HFFc6 (cell line): ENCODE measurements around the gene ABHD3. TPM values are rescaled to one million over a fixed set of nuclear protein-coding genes. Genes with fewer than 3 reads are reported as not detected.
"Not testable (repeated sequence)": the region's sequence is repeated elsewhere in the genome, so short reads cannot be mapped to it uniquely, and the experiment has no call there.

Experiments used
- DNase-seq: peaks from one replicate; pipeline ENCODE4 v3.0.0-alpha.2; 2018
- H3K27ac Mint-ChIP-seq: 2 replicates; pipeline ENCODE4 v1.8.0; 2020; ENCODE audit warnings: mild to moderate bottlenecking, mixed read lengths
- H3K27me3 Mint-ChIP-seq: 2 replicates; pipeline ENCODE4 v1.8.0; 2021; ENCODE audit warnings: mild to moderate bottlenecking, moderate library complexity, mixed read lengths; ENCODE audit not compliant: insufficient read depth
- H3K36me3 Mint-ChIP-seq: 2 replicates; pipeline ENCODE4 v1.8.0; 2021; ENCODE audit warnings: low read depth, mixed read lengths
- H3K4me1 Mint-ChIP-seq: 2 replicates; pipeline ENCODE4 v1.8.0; 2020; ENCODE audit warnings: low read depth, mixed read lengths
- H3K4me3 Mint-ChIP-seq: 2 replicates; pipeline ENCODE4 v1.8.0; 2020; ENCODE audit warnings: mild to moderate bottlenecking, moderate library complexity, mixed read lengths
- H3K9me3 Mint-ChIP-seq: 2 replicates; pipeline ENCODE4 v1.8.0; 2020; ENCODE audit warnings: mild to moderate bottlenecking, mixed read lengths
- CTCF ChIP-seq: fragments of 200-600 bp; sonication (generic); IDR thresholded peaks from 2 replicates; pipeline ENCODE4 v1.5.0; 2021; ENCODE audit warnings: antibody characterized with exemption, mild to moderate bottlenecking
- total RNA-seq, 6 experiments: library from RNA; stranded (reverse); fragmentation: NEBNext Ultra II Directional; extraction: Animal tissue kit (Norgen Biotek cat#: 25700); gene quantifications; 2 replicates in 1 of 6; 3 replicates in 5 of 6; pipeline ENCODE4 v1.2.3, GENCODE V29; 2021

ABHD3 gene
- total RNA-seq, 6 experiments from 2014 or later = 2.8 to 7.2 (median 4.7) TPM

DNA sequence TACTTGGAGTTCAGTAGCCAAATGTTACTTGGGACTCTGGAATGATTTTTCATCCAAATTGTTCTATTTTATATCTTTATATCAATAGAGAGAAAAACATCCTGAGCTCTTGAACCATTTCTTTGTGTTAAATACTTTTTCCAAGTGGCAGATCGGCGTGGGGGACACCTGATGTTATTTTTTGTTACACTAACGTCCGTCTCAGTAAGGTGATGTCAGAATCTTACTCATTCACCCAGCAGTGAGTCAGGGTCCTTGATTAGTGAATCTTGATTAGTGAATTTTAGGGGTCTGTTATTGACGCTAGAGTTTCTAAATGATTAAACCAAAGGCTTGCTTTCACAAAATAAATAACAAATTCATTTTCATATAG is 37.7 kb upstream of the ABHD3 start:
- no peak for TF ChIP-seq CTCF
- H3K36me3 Mint-ChIP-seq = peaks cover 18% of the 10 kb centered on the region
- H3K4me1 Mint-ChIP-seq = peaks cover 37% of the 10 kb centered on the region
- no peak for DNase-seq
- H3K27me3 Mint-ChIP-seq = peaks cover 3% of the 10 kb centered on the region; the same call in 1 of the 2 replicates
- H3K9me3 Mint-ChIP-seq = peaks cover 4% of the 10 kb centered on the region
- peak overlapping the region; percentile 71 for H3K27ac Mint-ChIP-seq
- H3K4me3 Mint-ChIP-seq = peak overlapping the region; percentile 90

DNA sequence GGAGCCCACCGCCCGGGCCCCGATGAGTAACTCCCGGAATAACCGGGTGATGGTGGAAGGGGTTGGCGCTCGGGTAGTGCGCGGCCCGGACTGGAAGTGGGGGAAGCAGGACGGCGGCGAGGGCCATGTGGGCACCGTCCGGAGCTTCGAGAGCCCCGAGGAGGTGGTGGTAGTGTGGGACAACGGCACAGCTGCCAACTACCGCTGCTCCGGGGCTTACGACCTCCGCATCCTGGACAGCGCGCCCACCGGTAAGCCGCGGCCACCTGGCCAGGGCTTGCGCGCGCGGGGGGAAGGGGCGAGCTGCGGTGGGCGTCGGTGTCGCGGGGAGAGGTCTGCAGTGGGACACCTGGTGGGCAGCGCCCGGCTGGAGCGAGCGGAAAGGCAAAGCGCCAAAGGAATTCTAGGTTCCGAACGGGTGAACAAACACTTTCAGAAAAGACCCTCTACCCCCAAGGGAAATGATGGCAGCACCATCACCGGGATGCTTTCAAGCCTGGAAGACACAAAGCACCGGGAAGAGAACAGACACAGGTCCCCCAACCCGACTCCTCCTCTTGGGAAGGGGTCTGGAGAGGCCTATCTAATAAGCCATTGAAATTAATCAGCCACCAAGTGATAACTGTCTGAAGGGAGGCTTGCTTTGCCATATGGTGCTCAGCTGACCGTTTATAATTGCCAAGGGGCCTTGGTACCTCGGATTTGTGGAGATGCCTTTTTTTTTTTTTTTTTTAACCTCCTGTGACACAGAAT is 37.2 kb upstream of the ABHD3 start:
- peaks cover 23% of the 10 kb centered on the region for H3K36me3 Mint-ChIP-seq
- H3K9me3 Mint-ChIP-seq = peaks cover 10% of the 10 kb centered on the region
- no peak; the same call in 1 of the 2 replicates for TF ChIP-seq CTCF
- H3K4me1 Mint-ChIP-seq = peaks cover 33% of the 10 kb centered on the region
- H3K4me3 Mint-ChIP-seq = peak overlapping the region; percentile 90
- peak overlapping the region; percentile 71 for H3K27ac Mint-ChIP-seq
- no peak for DNase-seq
- peaks cover 3% of the 10 kb centered on the region; the same call in 1 of the 2 replicates for H3K27me3 Mint-ChIP-seq

- H3K27me3 Mint-ChIP-seq = peaks cover 3% of the 10 kb centered on the region; the same call in 1 of the 2 replicates
- H3K9me3 Mint-ChIP-seq = peaks cover 15% of the 10 kb centered on the region
- H3K36me3 Mint-ChIP-seq = peaks cover 28% of the 10 kb centered on the region
- H3K4me3 Mint-ChIP-seq = peak overlapping the region; percentile 90
- peaks cover 36% of the 10 kb centered on the region for H3K4me1 Mint-ChIP-seq
- no peak for TF ChIP-seq CTCF
- DNase-seq = no peak
- H3K27ac Mint-ChIP-seq = no peak overlapping the region
These were observed 36.7 kb upstream of the ABHD3 start for GRCh38 chr18:21741312-21741561.

DNA sequence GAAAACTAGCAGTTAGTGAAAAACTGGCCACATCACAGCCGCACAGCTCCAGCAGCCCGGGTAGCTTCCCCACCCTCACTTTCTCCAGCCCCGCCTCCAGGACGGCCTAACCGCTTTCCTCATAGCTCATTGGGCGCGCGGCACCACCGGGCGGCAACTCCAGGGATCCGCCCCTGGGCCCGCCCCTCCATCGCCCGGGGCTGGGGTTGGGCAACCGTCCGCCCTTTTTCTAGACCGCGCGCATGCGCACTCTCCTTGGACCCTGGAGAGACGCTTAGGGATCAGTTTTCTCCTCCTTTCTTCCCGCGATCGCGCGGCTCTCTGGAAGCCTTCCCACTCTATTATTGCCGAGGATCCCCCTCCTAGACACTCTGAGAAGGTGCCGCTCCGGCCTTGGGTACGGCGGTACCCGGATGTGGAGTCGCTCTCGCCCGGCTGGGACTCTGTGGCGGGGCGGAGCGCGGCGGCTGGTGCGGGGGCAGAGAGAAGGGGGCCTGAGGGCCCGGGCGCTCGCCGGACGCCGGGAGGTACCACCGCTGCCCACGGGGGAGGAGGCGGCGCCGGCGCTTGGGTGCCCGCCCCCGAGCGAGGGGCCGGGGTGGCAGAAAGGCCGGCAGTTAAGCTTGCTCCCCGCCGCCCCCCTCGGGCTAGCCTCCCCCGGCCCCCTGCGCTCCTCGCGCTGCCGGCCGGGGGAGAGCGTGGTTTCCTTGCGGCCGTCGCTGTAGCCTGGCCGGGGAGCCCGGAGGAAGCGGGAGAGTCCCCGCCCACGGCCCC is 36.2 kb upstream of the ABHD3 start, which contains the start of gene MIB1:
Gene MIB1 (plus strand): TSS at position 255 of the 774 bp plus-strand sequence. CDS start 792 bp downstream, outside the sequence.
- no peak for TF ChIP-seq CTCF

DNA sequence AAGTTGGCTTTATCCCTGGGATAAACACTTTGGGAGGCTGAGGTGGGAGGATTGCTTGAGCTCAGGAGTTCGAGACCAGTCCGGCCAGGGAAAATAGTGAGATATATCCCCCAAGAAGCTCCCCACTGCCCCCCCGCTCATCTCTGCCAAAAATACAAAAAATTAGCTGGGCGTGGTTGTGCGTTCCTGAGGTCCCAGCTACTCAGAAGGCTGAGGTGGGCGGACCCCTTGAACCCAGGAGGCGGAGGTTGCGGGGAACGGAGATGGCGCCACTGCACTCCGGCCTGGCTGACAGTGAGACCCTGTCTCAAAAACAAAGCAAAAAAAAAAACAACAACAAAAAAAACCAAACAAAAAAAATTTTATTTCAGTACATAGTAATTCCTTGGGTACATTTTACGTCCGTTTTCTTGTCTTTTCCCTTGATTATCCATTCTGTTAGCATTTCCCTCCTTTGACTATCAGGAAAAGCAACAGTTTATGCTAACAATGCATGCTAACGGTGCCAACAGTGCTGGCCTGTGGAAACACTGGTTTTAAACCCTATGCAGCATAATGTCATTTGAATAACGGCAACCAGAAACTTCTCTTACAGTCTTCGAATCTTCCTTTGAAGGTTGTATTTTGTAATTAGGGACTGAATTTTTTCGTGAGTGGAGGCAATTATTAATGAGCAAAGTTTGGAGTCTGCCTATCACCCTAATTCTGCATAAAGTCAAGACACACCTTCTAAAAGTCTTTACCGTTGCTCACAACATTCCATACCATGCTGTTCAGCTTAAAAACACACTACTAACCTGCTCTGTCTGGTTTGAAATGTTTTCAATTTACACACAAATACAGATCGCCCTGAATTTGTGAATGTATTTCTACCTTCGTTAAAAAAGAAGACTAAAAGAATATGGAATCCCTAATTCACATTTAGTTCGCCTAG is 35.3 kb upstream of the ABHD3 start:
- no peak for DNase-seq
- Mint-ChIP-seq H3K27ac (peak overlapping the region; percentile 98), H3K9me3 (peaks cover 18% of the 10 kb centered on the region), H3K4me3 (peak overlapping the region; percentile 95), H3K4me1 (peaks cover 49% of the 10 kb centered on the region), H3K36me3 (peaks cover 34% of the 10 kb centered on the region), H3K27me3 (peaks cover 7% of the 10 kb centered on the region; the same call in 1 of the 2 replicates)
- TF ChIP-seq CTCF = no peak

More for the DNA sequence above, 36.2 kb upstream of the ABHD3 start, which contains the start of gene MIB1:
- peaks cover 18% of the 10 kb centered on the region for H3K9me3 Mint-ChIP-seq
- H3K4me1 Mint-ChIP-seq = peaks cover 41% of the 10 kb centered on the region
- peak within 1 kb of the TSS; percentile 95 for H3K4me3 Mint-ChIP-seq
- H3K27me3 Mint-ChIP-seq = peaks cover 3% of the 10 kb centered on the region; the same call in 1 of the 2 replicates
- peak; percentile 94 for DNase-seq
- H3K27ac Mint-ChIP-seq = peak within 1 kb of the TSS; percentile 98
- H3K36me3 Mint-ChIP-seq = peaks cover 32% of the 10 kb centered on the region

GRCh38 chr18:21736926-21737325 is 32.4 kb upstream of the ABHD3 start:
- H3K27ac Mint-ChIP-seq, H3K27me3 Mint-ChIP-seq, H3K4me3 Mint-ChIP-seq, DNase-seq: not testable (repeated sequence)
- H3K9me3 Mint-ChIP-seq = peaks cover 18% of the 10 kb centered on the region
- peaks cover 29% of the 10 kb centered on the region for H3K4me1 Mint-ChIP-seq
- H3K36me3 Mint-ChIP-seq = peaks cover 30% of the 10 kb centered on the region
